Lower leg skin (tissue), 4 donors: ENCODE results near the gene TNNC1. TPM values are rescaled to one million over a fixed set of nuclear protein-coding genes. Genes with fewer than 3 reads are reported as not detected.
A peak's percentile ranks its signal among the peaks of the same experiment; 100 is the strongest.

Source experiments
- DNase-seq, 2 donors: peaks; one replicate each; pipeline ENCODE4 v3.0.0-alpha.2; 2019; ENCODE audit warnings: low spot score in 2 of 2
- H3K4me3 ChIP-seq: fragments of 200-600 bp; sonication (generic); 2 replicates; pipeline ENCODE4 v1.5.1; 2017; ENCODE audit warnings: mild to moderate bottlenecking, low read depth; ENCODE audit not compliant: poor library complexity, severe bottlenecking
- CTCF ChIP-seq, 3 donors: fragments of 450-650 bp; IDR thresholded peaks; one replicate each; pipeline ENCODE4 v1.5.1; 2016; ENCODE audit warnings: antibody characterized with exemption in 3 of 3, mild to moderate bottlenecking in 3 of 3, moderate library complexity in 2 of 3
- POLR2A ChIP-seq, 2 donors: fragments of 450-650 bp; IDR thresholded peaks; one replicate each; pipeline ENCODE4 v1.6.1; 2016 to 2017; ENCODE audit warnings: antibody characterized with exemption in 2 of 2, mild to moderate bottlenecking in 1 of 2, moderate library complexity in 1 of 2
- WGBS, 2 donors: methylation state at CpG; one replicate each; pipeline ENCODE4 v1.1.5; 2018; 5-methylcytosine and 5-hydroxymethylcytosine counted together
- intact Hi-C: fragments of 100-400 bp; cut with DNase I; formaldehyde crosslinking; loops from one replicate; pipeline ENCODE4 v1.15.0; 2023; ENCODE audit warnings: low total_unique reads
- total RNA-seq, 4 donors: library from RNA; depleted of rRNA; stranded (reverse); fragments of >200 nt; gene quantifications; one replicate each; pipeline ENCODE4 v1.1.0, GENCODE V29; 2016

The TNNC1 gene
- total RNA-seq = 10 to 100 TPM in 3 of 4 donors, 1 to 10 TPM in 1; 6.3 to 73.7 (median 21.3) TPM

GRCh38 chr3:52453496-52454249 is at the start of gene TNNC1:
TNNC1 (minus strand) TSS chr3:52454041; CDS start chr3:52454015, 26 bp downstream.
- intact Hi-C loops = loop anchor here (10.0 kb wide), 1 partner anchor 231 kb away; the partner anchor contains the start of genes GNL3 and PBRM1
- no peak for DNase-seq
- no peak for TF ChIP-seq CTCF (IDR thresholded peaks at IDR 0.05)
- no peak for TF ChIP-seq POLR2A (IDR thresholded peaks at IDR 0.05)
- no peak within 1 kb of the TSS for H3K4me3 ChIP-seq
- WGBS, 2 donors = 70 to 74% methylated on average over 16 of the region's 16 CpGs

GRCh38 chr3:52502808-52503350 is 49.0 kb upstream of the TNNC1 start:
- no peak for DNase-seq
- TF ChIP-seq POLR2A (IDR thresholded peaks at IDR 0.05) = no peak
- TF ChIP-seq CTCF (IDR thresholded peaks at IDR 0.05) = no peak
- WGBS, 2 donors = 80 to 96% methylated on average over 1 to 11 of the region's 11 CpGs
- H3K4me3 ChIP-seq = no peak overlapping the region
- intact Hi-C loops = no loop called here

- intact Hi-C loops = no loop called here
- 83 to 87% methylated on average over 7 to 11 of the region's 11 CpGs for WGBS, 2 donors
- DNase-seq = no peak
- no peak overlapping the region for H3K4me3 ChIP-seq
- TF ChIP-seq CTCF (IDR thresholded peaks at IDR 0.05) (no peak), POLR2A (IDR thresholded peaks at IDR 0.05) (no peak)
Measured at GRCh38 chr3:52502001-52502400, 48.2 kb upstream of the TNNC1 start.

- WGBS, 2 donors = 79 to 82% methylated on average over 7 to 11 of the region's 11 CpGs
- TF ChIP-seq POLR2A (IDR thresholded peaks at IDR 0.05) (no peak), CTCF (IDR thresholded peaks at IDR 0.05) (no peak)
- DNase-seq = no peak
- H3K4me3 ChIP-seq = no peak overlapping the region
- intact Hi-C loops = no loop called here
Measured at GRCh38 chr3:52501046-52501445, 47.2 kb upstream of the TNNC1 start.

GRCh38 chr3:52498137-52499054 is 44.6 kb upstream of the TNNC1 start:
- no peak for TF ChIP-seq POLR2A (IDR thresholded peaks at IDR 0.05)
- DNase-seq = peak; percentile 66 to 91
- WGBS, 2 donors = 63 to 73% methylated on average over 21 to 24 of the region's 24 CpGs
- intact Hi-C loops = no loop called here
- H3K4me3 ChIP-seq = no peak overlapping the region
